Heart left ventricle (tissue), 13 donors: ENCODE data around the gene KCNMA1.

ENCODE experiments used
- CTCF ChIP-seq, 12 donors: fragments of 200-600 bp; sonication (generic) in 4 of 12; IDR thresholded peaks; one replicate each; pipeline versions ENCODE4 v1.5.0 to v1.8.0; 2018 to 2022; ENCODE audit warnings: antibody characterized with exemption in 12 of 12, mild to moderate bottlenecking in 5 of 12
- POLR2A ChIP-seq, 2 donors: fragments of 450-650 bp; IDR thresholded peaks; one replicate each; pipeline ENCODE4 v1.6.1; 2017; ENCODE audit warnings: antibody characterized with exemption in 2 of 2, mild to moderate bottlenecking in 2 of 2, moderate library complexity in 2 of 2
- donor health status: ischemic (EF 13 %, LVEDD 7.1; RV severe dilation, severe dysfunction).
- donor health status: DM: no; HTN: yes; CAD: no.
- donor health status: DM: no; HTN: no; CAD: no.
- donor health status: ischemic (EF 25% LVEDD 6.9; RV normal size, moderate dysfunction).
- donor health status: ischemic (EF 25% LVEDD 5.7; RV mildly dilated, moderate dysfunction).
- donor health status: ischemic (EF 35%, LVEDD 5.7; RV mildly dilated, moderate dysfunction).
- donor health status: nonischemic (EF 11% LVEDD 7.7; RV severe dilation, severe dysfunction).
- donor health status: DM: yes; HTN: yes; CAD: no.
- donor health status: PGD.
- donor health status: ischemic (EF 29% LVEDD 5.4; RV normal size, mild dysfunction).
- donor health status: nonischemic (EF 23%, LVEDD 6.1; RV moderate dilation, normal function).

GRCh38 chr10:77022671-77023070, 614.9 kb downstream of the KCNMA1 start:
- no peak for TF ChIP-seq CTCF (IDR thresholded peaks at IDR 0.05)
- TF ChIP-seq POLR2A (IDR thresholded peaks at IDR 0.05), result no peak
